IPS-18a (cell line): ENCODE data around the gene SETD3.
A peak's percentile ranks its signal among the peaks of the same experiment; 100 is the strongest.

Experiments used
- H3K27ac ChIP-seq: one replicate; pipeline ENCODE4 v1.5.1; 2013; ENCODE audit warnings: low read length
- H3K27me3 ChIP-seq: one replicate; pipeline ENCODE4 v1.6.1; 2013; ENCODE audit warnings: mild to moderate bottlenecking, low read length; ENCODE audit not compliant: control insufficient read depth, insufficient read depth
- H3K36me3 ChIP-seq: one replicate; pipeline ENCODE4 v1.6.1; 2013; ENCODE audit warnings: low read depth, low read length; ENCODE audit not compliant: control insufficient read depth
- H3K4me1 ChIP-seq: one replicate; pipeline ENCODE4 v1.6.1; 2013; ENCODE audit warnings: low read depth, low read length; ENCODE audit not compliant: control insufficient read depth
- H3K4me3 ChIP-seq: one replicate; pipeline ENCODE4 v1.5.1; 2013; ENCODE audit warnings: low read length
- H3K9ac ChIP-seq: one replicate; pipeline ENCODE4 v1.6.1; 2013; ENCODE audit warnings: mild to moderate bottlenecking, low read length, moderate library complexity
- H3K9me3 ChIP-seq: one replicate; pipeline ENCODE4 v1.6.1; 2013; ENCODE audit warnings: low read depth, low read length; ENCODE audit not compliant: control insufficient read depth

The SETD3 gene

GRCh38 chr14:99507860-99508640 lies 27.4 kb upstream of the SETD3 start:
- Histone ChIP-seq H3K27me3 (no peaks in the 10 kb centered on the region), H3K27ac (no peak overlapping the region), H3K4me1 (peaks cover 5% of the 10 kb centered on the region), H3K4me3 (no peak overlapping the region), H3K9me3 (no peaks in the 10 kb centered on the region), H3K9ac (no peak overlapping the region), H3K36me3 (peaks cover 58% of the 10 kb centered on the region)

GRCh38 chr14:99506276-99506675 lies 25.6 kb upstream of the SETD3 start:
- H3K27me3 ChIP-seq: no peaks in the 10 kb centered on the region
- peaks cover 71% of the 10 kb centered on the region for H3K36me3 ChIP-seq
- H3K27ac ChIP-seq: no peak overlapping the region
- no peak overlapping the region for H3K4me3 ChIP-seq
- H3K4me1 ChIP-seq: peaks cover 5% of the 10 kb centered on the region
- no peak overlapping the region for H3K9ac ChIP-seq
- H3K9me3 ChIP-seq: no peaks in the 10 kb centered on the region

- Histone ChIP-seq H3K36me3 (peaks cover 75% of the 10 kb centered on the region), H3K4me3 (no peak overlapping the region)
Observed at GRCh38 chr14:99505089-99505488, 24.4 kb upstream of the SETD3 start.

GRCh38 chr14:99503848-99504453 lies 23.3 kb upstream of the SETD3 start:
- no peaks in the 10 kb centered on the region for H3K9me3 ChIP-seq
- no peak overlapping the region for H3K9ac ChIP-seq
- no peaks in the 10 kb centered on the region for H3K27me3 ChIP-seq
- H3K27ac ChIP-seq: no peak overlapping the region
- H3K4me3 ChIP-seq: no peak overlapping the region
- peaks cover 74% of the 10 kb centered on the region for H3K36me3 ChIP-seq
- peaks cover 5% of the 10 kb centered on the region for H3K4me1 ChIP-seq

More at GRCh38 chr14:99505089-99505488, 24.4 kb upstream of the SETD3 start:
- no peak overlapping the region for H3K9ac ChIP-seq
- no peaks in the 10 kb centered on the region for H3K27me3 ChIP-seq
- H3K4me1 ChIP-seq: peaks cover 5% of the 10 kb centered on the region
- H3K9me3 ChIP-seq: no peaks in the 10 kb centered on the region
- H3K27ac ChIP-seq: no peak overlapping the region

- H3K9ac ChIP-seq: no peak overlapping the region
- peaks cover 64% of the 10 kb centered on the region for H3K36me3 ChIP-seq
- no peaks in the 10 kb centered on the region for H3K9me3 ChIP-seq
- H3K4me1 ChIP-seq: peaks cover 5% of the 10 kb centered on the region
- no peak overlapping the region for H3K4me3 ChIP-seq
- H3K27me3 ChIP-seq: no peaks in the 10 kb centered on the region
- H3K27ac ChIP-seq: no peak overlapping the region
Observed at GRCh38 chr14:99502989-99503421, 22.3 kb upstream of the SETD3 start.

GRCh38 chr14:99497894-99498293 lies 17.2 kb upstream of the SETD3 start:
- no peaks in the 10 kb centered on the region for H3K27me3 ChIP-seq
- H3K4me1 ChIP-seq: no peaks in the 10 kb centered on the region
- H3K36me3 ChIP-seq: peaks cover 64% of the 10 kb centered on the region
- H3K9me3 ChIP-seq: no peaks in the 10 kb centered on the region
- H3K9ac ChIP-seq: no peak overlapping the region
- no peak overlapping the region for H3K27ac ChIP-seq
- no peak overlapping the region for H3K4me3 ChIP-seq

GRCh38 chr14:99497341-99497740 lies 16.7 kb upstream of the SETD3 start:
- Histone ChIP-seq H3K27me3 (no peaks in the 10 kb centered on the region), H3K36me3 (peaks cover 62% of the 10 kb centered on the region), H3K9ac (no peak overlapping the region), H3K4me1 (no peaks in the 10 kb centered on the region), H3K27ac (no peak overlapping the region), H3K9me3 (no peaks in the 10 kb centered on the region), H3K4me3 (no peak overlapping the region)

GRCh38 chr14:99484106-99484505 lies 3.4 kb upstream of the SETD3 start:
- Histone ChIP-seq H3K4me3 (no peak overlapping the region), H3K27ac (no peak overlapping the region), H3K27me3 (no peaks in the 10 kb centered on the region), H3K36me3 (no peaks in the 10 kb centered on the region), H3K4me1 (peaks cover 8% of the 10 kb centered on the region), H3K9ac (no peak overlapping the region), H3K9me3 (no peaks in the 10 kb centered on the region)

- H3K4me1 ChIP-seq: peaks cover 8% of the 10 kb centered on the region
- H3K4me3 ChIP-seq: peak overlapping the region; percentile 91
- no peaks in the 10 kb centered on the region for H3K27me3 ChIP-seq
- no peaks in the 10 kb centered on the region for H3K36me3 ChIP-seq
- H3K9me3 ChIP-seq: no peaks in the 10 kb centered on the region
- H3K9ac ChIP-seq: peak overlapping the region; percentile 77
- peak overlapping the region; percentile 70 for H3K27ac ChIP-seq
Observed at GRCh38 chr14:99481745-99482099, 1.1 kb upstream of the SETD3 start.

GRCh38 chr14:99480917-99481744 lies 472 bp upstream of the SETD3 start, which contains the start of gene CCNK:
Gene CCNK, plus strand, starts transcription at chr14:99481409. Its CDS starts 11,269 bp downstream, at chr14:99492678.
- H3K27ac ChIP-seq: peak within 1 kb of the TSS; percentile 70
- H3K36me3 ChIP-seq: no peaks in the 10 kb centered on the region
- peaks cover 8% of the 10 kb centered on the region for H3K4me1 ChIP-seq
- peak within 1 kb of the TSS; percentile 77 for H3K9ac ChIP-seq
- no peaks in the 10 kb centered on the region for H3K27me3 ChIP-seq
- H3K4me3 ChIP-seq: peak within 1 kb of the TSS; percentile 91
- H3K9me3 ChIP-seq: no peaks in the 10 kb centered on the region

GRCh38 chr14:99479160-99479905 lies 1.3 kb downstream of the SETD3 start:
- Histone ChIP-seq H3K4me3 (peak overlapping the region; percentile 79), H3K27me3 (no peaks in the 10 kb centered on the region), H3K4me1 (peaks cover 8% of the 10 kb centered on the region), H3K9ac (peak overlapping the region; percentile 64), H3K27ac (no peak overlapping the region), H3K36me3 (no peaks in the 10 kb centered on the region), H3K9me3 (no peaks in the 10 kb centered on the region)
